NB4 (cell line): ENCODE measurements around the gene C2CD2.

Experiments
- CTCF ChIP-seq: IDR thresholded peaks from one replicate; pipeline ENCODE4 v1.5.1; 2012; ENCODE audit warnings: low read depth, low read length
- MAX ChIP-seq: IDR thresholded peaks from 2 replicates; pipeline ENCODE4 v1.6.1; 2011; ENCODE audit warnings: low read depth, low read length
- MYC ChIP-seq: IDR thresholded peaks from 2 replicates; pipeline ENCODE4 v1.6.1; 2011; ENCODE audit warnings: low read depth, low read length
- POLR2A ChIP-seq: IDR thresholded peaks from 2 replicates; pipeline ENCODE4 v1.6.1; 2011; ENCODE audit warnings: mild to moderate bottlenecking; ENCODE audit not compliant: insufficient read length; ENCODE audit errors: extremely low read depth

GRCh38 chr21:41901782-41902181 lies 52.0 kb downstream of the C2CD2 start:
- no peak for TF ChIP-seq CTCF
- TF ChIP-seq POLR2A = no peak
- no peak for TF ChIP-seq MAX
- no peak for TF ChIP-seq MYC
